IPS-18c (cell line): ENCODE measurements around the gene SRL.

Experiments used
- H3K4me3 ChIP-seq: 2 replicates; pipeline ENCODE4 v1.7.0; 2013; ENCODE audit warnings: low read depth, mild to moderate bottlenecking, low read length, moderate library complexity; ENCODE audit not compliant: insufficient read depth
- H3K9me3 ChIP-seq: one replicate; pipeline ENCODE4 v1.6.1; 2013; ENCODE audit warnings: mild to moderate bottlenecking, low read length, moderate library complexity; ENCODE audit not compliant: control insufficient read depth, insufficient read depth

SRL gene

GRCh38 chr16:4239682-4240175, 2.2 kb downstream of the SRL start:
- Histone ChIP-seq H3K9me3 (no peaks in the 10 kb centered on the region), H3K4me3 (no peak overlapping the region)

- H3K9me3 ChIP-seq, result no peaks in the 10 kb centered on the region
- H3K4me3 ChIP-seq, result no peak overlapping the region
Measured at GRCh38 chr16:4239020-4239419, 2.9 kb downstream of the SRL start.

- no peaks in the 10 kb centered on the region for H3K9me3 ChIP-seq
Measured at GRCh38 chr16:4233431-4233830, 8.4 kb downstream of the SRL start.

GRCh38 chr16:4232541-4233386, 9.1 kb downstream of the SRL start:
- Histone ChIP-seq H3K9me3 (no peaks in the 10 kb centered on the region), H3K4me3 (no peak overlapping the region)

More at GRCh38 chr16:4233431-4233830, 8.4 kb downstream of the SRL start:
- H3K4me3 ChIP-seq, result no peak overlapping the region

- no peak overlapping the region for H3K4me3 ChIP-seq
- H3K9me3 ChIP-seq, result no peaks in the 10 kb centered on the region
Measured at GRCh38 chr16:4231886-4232285, 10.0 kb downstream of the SRL start.

GRCh38 chr16:4231367-4231766, 10.5 kb downstream of the SRL start:
- Histone ChIP-seq H3K9me3 (no peaks in the 10 kb centered on the region), H3K4me3 (no peak overlapping the region)

GRCh38 chr16:4227040-4227332, 14.9 kb downstream of the SRL start:
- no peak overlapping the region for H3K4me3 ChIP-seq

GRCh38 chr16:4226251-4227039, 15.4 kb downstream of the SRL start:
- no peaks in the 10 kb centered on the region for H3K9me3 ChIP-seq
- H3K4me3 ChIP-seq, result no peak overlapping the region

More at GRCh38 chr16:4227040-4227332, 14.9 kb downstream of the SRL start:
- H3K9me3 ChIP-seq, result no peaks in the 10 kb centered on the region

GRCh38 chr16:4225075-4225474, 16.8 kb downstream of the SRL start:
- Histone ChIP-seq H3K4me3 (no peak overlapping the region), H3K9me3 (no peaks in the 10 kb centered on the region)

- H3K9me3 ChIP-seq, result no peaks in the 10 kb centered on the region
- no peak overlapping the region for H3K4me3 ChIP-seq
Measured at GRCh38 chr16:4220358-4220757, 21.5 kb downstream of the SRL start.

- H3K9me3 ChIP-seq, result no peaks in the 10 kb centered on the region
- H3K4me3 ChIP-seq, result no peak overlapping the region
Measured at GRCh38 chr16:4218202-4218601, 23.7 kb downstream of the SRL start.

GRCh38 chr16:4217204-4218131, 24.4 kb downstream of the SRL start:
- Histone ChIP-seq H3K4me3 (no peak overlapping the region), H3K9me3 (no peaks in the 10 kb centered on the region)

- no peak overlapping the region for H3K4me3 ChIP-seq
- no peaks in the 10 kb centered on the region for H3K9me3 ChIP-seq
Measured at GRCh38 chr16:4216596-4216995, 25.3 kb downstream of the SRL start.

GRCh38 chr16:4215106-4215505, 26.8 kb downstream of the SRL start:
- no peak overlapping the region for H3K4me3 ChIP-seq
- no peaks in the 10 kb centered on the region for H3K9me3 ChIP-seq

- Histone ChIP-seq H3K9me3 (no peaks in the 10 kb centered on the region), H3K4me3 (no peak overlapping the region)
Measured at GRCh38 chr16:4214215-4214621, 27.7 kb downstream of the SRL start.

- Histone ChIP-seq H3K4me3 (no peak overlapping the region), H3K9me3 (no peaks in the 10 kb centered on the region)
Measured at GRCh38 chr16:4213737-4214136, 28.1 kb downstream of the SRL start.

- H3K4me3 ChIP-seq, result no peak overlapping the region
Measured at GRCh38 chr16:4212934-4213296, 29.0 kb downstream of the SRL start.

More at GRCh38 chr16:4212934-4213296, 29.0 kb downstream of the SRL start:
- H3K9me3 ChIP-seq, result no peaks in the 10 kb centered on the region
